H9 (cell line): ENCODE measurements around the gene TMEM165. TPM values are rescaled to one million over a fixed set of nuclear protein-coding genes. Genes with fewer than 3 reads are reported as not detected.

Experiments used
- DNase-seq: peaks from one replicate; pipeline ENCODE4 v3.0.0-alpha.2; 2017
- H2AFZ ChIP-seq: one replicate; pipeline ENCODE4 v1.6.1; 2013; ENCODE audit warnings: mild to moderate bottlenecking, low read length, control low read depth, moderate library complexity
- H2AK5ac ChIP-seq: 2 replicates; pipeline ENCODE4 v1.6.1; 2013; ENCODE audit warnings: low read length, control low read depth, mixed read lengths; ENCODE audit not compliant: insufficient read length
- H2BK120ac ChIP-seq: one replicate; pipeline ENCODE4 v1.6.1; 2013; ENCODE audit warnings: low read depth, mild to moderate bottlenecking, low read length, control low read depth, inconsistent platforms; ENCODE audit not compliant: poor library complexity, severe bottlenecking
- H2BK12ac ChIP-seq: 2 replicates; pipeline ENCODE4 v1.6.1; 2013; ENCODE audit warnings: low read length, control low read depth, mixed read lengths, low read depth; ENCODE audit not compliant: insufficient read length
- H2BK15ac ChIP-seq: 2 replicates; pipeline ENCODE4 v1.6.1; 2013; ENCODE audit warnings: low read depth, low read length, control low read depth
- H2BK20ac ChIP-seq: one replicate; pipeline ENCODE4 v1.6.1; 2013; ENCODE audit warnings: low read depth, mild to moderate bottlenecking, low read length, control low read depth, inconsistent platforms; ENCODE audit not compliant: poor library complexity, severe bottlenecking
- H2BK5ac ChIP-seq: 2 replicates; pipeline ENCODE4 v1.6.1; 2013; ENCODE audit warnings: low read length, control low read depth, mixed read lengths; ENCODE audit not compliant: insufficient read length
- H3K14ac ChIP-seq: 2 replicates; pipeline ENCODE4 v1.6.1; 2013; ENCODE audit warnings: low read length, control low read depth; ENCODE audit not compliant: insufficient read depth
- H3K18ac ChIP-seq: 2 replicates; pipeline ENCODE4 v1.6.1; 2013; ENCODE audit warnings: low read depth, mild to moderate bottlenecking, mixed read lengths, low read length, control low read depth; ENCODE audit not compliant: insufficient read length
- H3K23ac ChIP-seq: 2 replicates; pipeline ENCODE4 v1.6.1; 2013; ENCODE audit warnings: low read length, control low read depth, mixed read lengths, low read depth; ENCODE audit not compliant: insufficient read length
- H3K23me2 ChIP-seq: 2 replicates; pipeline ENCODE4 v1.6.1; 2013; ENCODE audit warnings: low read depth, mild to moderate bottlenecking, mixed read lengths, low read length, control low read depth; ENCODE audit not compliant: insufficient read length, poor library complexity, severe bottlenecking
- H3K27ac ChIP-seq: 2 replicates; pipeline ENCODE4 v1.5.1; 2013; ENCODE audit warnings: low read length, control low read depth, mixed read lengths, low read depth; ENCODE audit not compliant: insufficient read length
- H3K27me3 ChIP-seq: 2 replicates; pipeline ENCODE4 v1.6.1; 2013; ENCODE audit warnings: low read length, control low read depth, inconsistent platforms; ENCODE audit not compliant: insufficient read depth
- H3K4ac ChIP-seq: 2 replicates; pipeline ENCODE4 v1.6.1; 2013; ENCODE audit warnings: low read depth, mild to moderate bottlenecking, control low read depth, inconsistent platforms, low read length, moderate library complexity
- H3K4me1 ChIP-seq: 2 replicates; pipeline ENCODE4 v1.6.1; 2013; ENCODE audit warnings: low read length, control low read depth, inconsistent platforms; ENCODE audit not compliant: insufficient read depth
- H3K4me2 ChIP-seq: 2 replicates; pipeline ENCODE4 v1.6.1; 2013; ENCODE audit warnings: low read length, control low read depth, mixed read lengths; ENCODE audit not compliant: insufficient read length, insufficient read depth
- H3K56ac ChIP-seq: 2 replicates; pipeline ENCODE4 v1.6.1; 2013; ENCODE audit warnings: low read depth, mild to moderate bottlenecking, mixed read lengths, low read length, control low read depth; ENCODE audit not compliant: insufficient read length
- H3K79me1 ChIP-seq: 2 replicates; pipeline ENCODE4 v1.6.1; 2013; ENCODE audit warnings: low read depth, mild to moderate bottlenecking, moderate library complexity, low read length, control low read depth, inconsistent platforms; ENCODE audit not compliant: insufficient read depth, poor library complexity, severe bottlenecking
- H3K79me2 ChIP-seq: 2 replicates; pipeline ENCODE4 v1.6.1; 2013; ENCODE audit warnings: low read length, control low read depth, inconsistent platforms; ENCODE audit not compliant: insufficient read depth
- H3K9ac ChIP-seq: 2 replicates; pipeline ENCODE4 v1.6.1; 2013; ENCODE audit warnings: low read length, control low read depth, mixed read lengths; ENCODE audit not compliant: insufficient read length; ENCODE audit errors: extremely low read depth
- H3K9me3 ChIP-seq: one replicate; pipeline ENCODE4 v1.6.1; 2013; ENCODE audit warnings: low read depth, low read length, inconsistent platforms; ENCODE audit not compliant: control insufficient read depth
- H3T11ph ChIP-seq: one replicate; pipeline ENCODE4 v1.6.1; 2013; ENCODE audit warnings: mild to moderate bottlenecking, low read length, control low read depth, inconsistent platforms
- H4K20me1 ChIP-seq: one replicate; pipeline ENCODE4 v1.6.1; 2013; ENCODE audit not compliant: control insufficient read depth, insufficient read length, insufficient read depth
- H4K5ac ChIP-seq: 2 replicates; pipeline ENCODE4 v1.6.1; 2013; ENCODE audit warnings: low read depth, mild to moderate bottlenecking, mixed read lengths, low read length, control low read depth; ENCODE audit not compliant: insufficient read length
- H4K8ac ChIP-seq: replicated peaks from 2 replicates; pipeline ENCODE4 v1.6.1; 2013; ENCODE audit warnings: low read length, control low read depth, mixed read lengths, low read depth; ENCODE audit not compliant: insufficient read length
- H4K91ac ChIP-seq: 2 replicates; pipeline ENCODE4 v1.6.1; 2013; ENCODE audit warnings: low read depth, mild to moderate bottlenecking, moderate library complexity, mixed read lengths, low read length, control low read depth; ENCODE audit not compliant: insufficient read length
- H3K27ac Mint-ChIP-seq, 3 experiments: 2 replicates in 2 of 3; 3 replicates in 1 of 3; pipeline ENCODE4 v1.8.0; 2020 to 2021; ENCODE audit warnings: mixed read lengths in 3 of 3, mild to moderate bottlenecking in 1 of 3, moderate library complexity in 1 of 3
- H3K27me3 Mint-ChIP-seq: 2 replicates; pipeline ENCODE4 v1.8.0; 2021; ENCODE audit warnings: low read depth, mild to moderate bottlenecking, moderate library complexity, mixed read lengths
- H3K36me3 Mint-ChIP-seq, 3 experiments: 2 replicates in 2 of 3; 3 replicates in 1 of 3; pipeline ENCODE4 v1.8.0; 2020 to 2021; ENCODE audit warnings: low read depth in 3 of 3, mixed read lengths in 3 of 3; ENCODE audit not compliant: insufficient read depth in 1 of 3
- H3K4me1 Mint-ChIP-seq, 2 experiments: 2 replicates each; pipeline ENCODE4 v1.8.0; 2020; ENCODE audit warnings: mixed read lengths in 2 of 2
- H3K4me3 Mint-ChIP-seq, 2 experiments: 2 replicates in 1 of 2; 3 replicates in 1 of 2; pipeline ENCODE4 v1.8.0; 2020 to 2021; ENCODE audit warnings: mild to moderate bottlenecking in 2 of 2, mixed read lengths in 2 of 2, moderate library complexity in 1 of 2
- H3K9me3 Mint-ChIP-seq, 2 experiments: 2 replicates in 1 of 2; 3 replicates in 1 of 2; pipeline ENCODE4 v1.8.0; 2020; ENCODE audit warnings: mild to moderate bottlenecking in 2 of 2, mixed read lengths in 2 of 2, moderate library complexity in 1 of 2
- CTCF ChIP-seq: fragments of 200-600 bp; sonication (generic); conservative IDR thresholded peaks from 3 replicates; pipeline ENCODE4 v1.8.0; 2021; ENCODE audit warnings: antibody characterized with exemption, mild to moderate bottlenecking
- WGBS: extraction: QIAGEN DNeasy Blood & Tissue Kit; methylation state at CpG from one replicate; pipeline ENCODE4 v1.1.7; 2013; ENCODE audit warnings: missing lambda C conversion rate, low lambda C conversion rate, mixed read lengths; ENCODE audit not compliant: insufficient read length; ENCODE audit errors: extremely low coverage; 5-methylcytosine and 5-hydroxymethylcytosine counted together
- total RNA-seq: library from RNA; stranded (reverse); gene quantifications from 2 replicates; pipeline ENCODE4 v1.2.1, GENCODE V29; 2021

Gene TMEM165
- total RNA-seq, 1 experiment from 2014 or later, result 87.2 TPM

DNA sequence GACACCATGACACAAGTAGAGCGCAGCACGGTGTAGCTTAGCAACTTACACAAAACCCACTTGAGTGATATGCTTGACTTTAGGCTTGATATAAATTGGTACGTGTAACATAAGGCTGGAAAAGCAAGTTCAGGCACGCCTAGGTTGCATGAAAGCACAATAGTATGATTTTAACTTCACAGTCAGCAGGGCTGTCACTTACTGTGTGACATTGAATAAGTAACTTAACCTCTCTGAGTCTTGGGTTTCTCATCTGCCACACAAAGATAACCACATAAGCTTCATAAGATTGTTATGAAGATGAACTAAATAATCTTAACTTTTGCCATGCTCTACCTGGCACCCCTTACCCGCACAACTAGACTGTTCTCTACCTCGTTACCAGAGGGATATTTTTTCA is 40.2 kb upstream of the TMEM165 start:
- H3T11ph ChIP-seq, result no peak overlapping the region
- Mint-ChIP-seq H3K4me3 (no peak overlapping the region), H3K36me3 (peaks cover 34 to 40% (median 34%) of the 10 kb centered on the region in 3 experiments), H3K9me3 (peaks cover 4 to 9% of the 10 kb centered on the region in 2 experiments; a peak in 4 of 5 replicates), H3K4me1 (no peaks in the 10 kb centered on the region; a peak in 2 of 4 replicates), H3K27ac (no peak overlapping the region), H3K27me3 (no peaks in the 10 kb centered on the region)
- no peak overlapping the region for H4K8ac ChIP-seq
- TF ChIP-seq CTCF, result no peak
- no peaks in the 10 kb centered on the region for H3K79me2 ChIP-seq
- H2AK5ac ChIP-seq, result no peak overlapping the region
- no peak overlapping the region for H4K91ac ChIP-seq
- no peaks in the 10 kb centered on the region for H3K9me3 ChIP-seq
- H3K4me2 ChIP-seq, result no peak overlapping the region
- H2BK15ac ChIP-seq, result no peak overlapping the region
- no peak overlapping the region for H3K18ac ChIP-seq
- no peak overlapping the region for H3K23ac ChIP-seq
- H2BK20ac ChIP-seq, result no peak overlapping the region
- H3K56ac ChIP-seq, result no peak overlapping the region
- no peak overlapping the region for H2BK5ac ChIP-seq
- H2AFZ ChIP-seq, result no peak overlapping the region
- no peaks in the 10 kb centered on the region for H3K79me1 ChIP-seq
- H2BK12ac ChIP-seq, result no peak overlapping the region
- no peak overlapping the region for H2BK120ac ChIP-seq
- no peak overlapping the region for H4K5ac ChIP-seq
- no peak overlapping the region for H3K4ac ChIP-seq
- WGBS, result no CpG with 5 or more reads among the region's 6 CpGs
- H3K23me2 ChIP-seq, result no peaks in the 10 kb centered on the region
- no peak overlapping the region for H3K14ac ChIP-seq
- no peaks in the 10 kb centered on the region for H3K27me3 ChIP-seq
- no peaks in the 10 kb centered on the region for H4K20me1 ChIP-seq
- H3K4me1 ChIP-seq, result no peaks in the 10 kb centered on the region
- H3K27ac ChIP-seq, result no peak overlapping the region
- DNase-seq, result no peak
- H3K9ac ChIP-seq, result no peak overlapping the region
